GM12878 (cell line): ENCODE data around the gene HMX3. TPM values are rescaled to one million over a fixed set of nuclear protein-coding genes. Genes with fewer than 3 reads are reported as not detected.

ENCODE experiments used
- ATAC-seq: fragments of 200-7000 bp; cut with Tn5 transposase; 3 replicates; pipeline ENCODE4 v1.9.1; 2020; ENCODE audit warnings: mild to moderate bottlenecking, moderate library complexity
- BruUV-seq: library from RNA; stranded (reverse); fragments of 400-500 nt; replicated peaks from 2 replicates; lab custom pipeline; 2021; lab: Mats Ljungman, UMichigan
- CTCF ChIA-PET: fragments of 300-600 bp; sonication (Branson Sonifier 250); formaldehyde crosslinking; extraction: SDS; loops from one replicate; lab custom pipeline; 2021; ENCODE audit warnings: inconsistent platforms; lab: Yijun Ruan, JAX
- POLR2A ChIA-PET: fragments of 350-600 bp; formaldehyde crosslinking; extraction: SDS; loops from one replicate; lab custom pipeline; 2021; ENCODE audit warnings: inconsistent platforms; lab: Charles Lee
- RAD21 ChIA-PET: fragments of 300-600 bp; sonication (Branson Sonifier 250); formaldehyde crosslinking; loops from one replicate; lab custom pipeline; 2023; ENCODE audit warnings: antibody characterized with exemption; ENCODE audit not compliant: unreplicated experiment; lab: Charles Lee
- SMC1A ChIA-PET: fragments of 300-600 bp; sonication (Branson Sonifier 250); formaldehyde crosslinking; loops from one replicate; lab custom pipeline; 2023; ENCODE audit not compliant: unreplicated experiment, uncharacterized antibody; lab: Charles Lee
- DNase-seq: peaks from one replicate; pipeline ENCODE4 v3.0.0-alpha.2; 2011; ENCODE audit warnings: low read depth, low spot score
- FAIRE-seq: peaks from 3 replicates; lab custom pipeline; 2011; peaks lifted over from hg19 to GRCh38; lab: Jason Lieb, UNC
- H2AFZ ChIP-seq: 2 replicates; pipeline ENCODE4 v1.6.0; 2011; ENCODE audit warnings: low read depth, low read length, control low read depth; ENCODE audit not compliant: control insufficient read depth
- H3K27ac ChIP-seq: 2 replicates; pipeline ENCODE4 v1.5.1; 2011; ENCODE audit warnings: control low read depth; ENCODE audit not compliant: control insufficient read depth, insufficient read depth
- H3K27me3 ChIP-seq, 2 experiments: replicated peaks in 1 of 2; 2 replicates each; pipeline versions ENCODE4 v1.6.0 to v1.6.1; 2011; ENCODE audit warnings: low read length in 1 of 2; ENCODE audit not compliant: control insufficient read depth in 2 of 2, insufficient read depth in 2 of 2
- H3K36me3 ChIP-seq, 2 experiments: 2 replicates each; pipeline ENCODE4 v1.5.1; 2011; ENCODE audit warnings: low read length in 1 of 2; ENCODE audit not compliant: control insufficient read depth in 2 of 2, insufficient read depth in 2 of 2
- H3K4me1 ChIP-seq: 2 replicates; pipeline ENCODE4 v1.6.1; 2011; ENCODE audit warnings: mild to moderate bottlenecking, low read length, moderate library complexity, mixed read lengths; ENCODE audit not compliant: control insufficient read depth, insufficient read depth
- H3K4me2 ChIP-seq: 2 replicates; pipeline ENCODE4 v1.6.0; 2011; ENCODE audit warnings: control low read depth; ENCODE audit not compliant: control insufficient read depth, insufficient read depth
- H3K4me3 ChIP-seq: fragments of 200-600 bp; sonication (generic); 2 replicates; pipeline ENCODE4 v1.5.1; 2016
- H3K79me2 ChIP-seq: 2 replicates; pipeline ENCODE4 v1.6.0; 2011; ENCODE audit warnings: low read length; ENCODE audit not compliant: control insufficient read depth, insufficient read depth
- H3K9ac ChIP-seq: 2 replicates; pipeline ENCODE4 v1.8.0; 2011; ENCODE audit warnings: low read length, control low read depth, mixed read lengths; ENCODE audit not compliant: control insufficient read depth, insufficient read depth
- H3K9me3 ChIP-seq: replicated peaks from 3 replicates; pipeline ENCODE4 v1.5.1; 2011; ENCODE audit warnings: mild to moderate bottlenecking, low read length; ENCODE audit not compliant: control insufficient read depth, insufficient read depth
- H4K20me1 ChIP-seq: 2 replicates; pipeline ENCODE4 v1.6.0; 2011; ENCODE audit not compliant: control insufficient read depth, insufficient read depth
- PAX8 ChIP-seq: fragments of 450-650 bp; IDR thresholded peaks from 2 replicates; pipeline ENCODE4 v1.6.1; 2017; ENCODE audit warnings: mild to moderate bottlenecking, moderate library complexity
- PRDM15 ChIP-seq: fragments of 450-650 bp; formaldehyde crosslinking; IDR thresholded peaks from 2 replicates; pipeline ENCODE4 v1.4.0; 2020; ENCODE audit warnings: mild to moderate bottlenecking, moderate library complexity
- WGBS: methylation state at CpG from one replicate; pipeline ENCODE4 v1.1.6; 2016; ENCODE audit warnings: low lambda C conversion rate; ENCODE audit not compliant: insufficient replicate concordance, insufficient coverage; ENCODE audit errors: missing lambda C conversion rate; 5-methylcytosine and 5-hydroxymethylcytosine counted together
- in situ Hi-C: fragments of 300-500 bp; cut with MboI; formaldehyde crosslinking; loops from 9 replicates; pipeline ENCODE4 v1.14.3; 2018; ENCODE audit warnings: mixed read lengths
- intact Hi-C: fragments of 100-400 bp; cut with micrococcal nuclease; formaldehyde crosslinking; loops from one replicate; pipeline ENCODE4 v1.14.2; 2022; ENCODE audit not compliant: unreplicated experiment
- polyA plus RNA-seq, 11 experiments: library from polyadenylated mRNA; depleted of rRNA in 4 of 11; unstranded in 6 of 11; stranded (reverse) in 5 of 11; fragments of >200 nt; fragmentation: Nextera tagmentation in 4 of 11; fragmentation: Illumina TruSeq in 1 of 11; extraction: Ambion mirVana in 4 of 11; extraction: Trizol in 1 of 11; gene quantifications; 1 replicate in 1 of 11; 2 replicates in 10 of 11; pipeline versions ENCODE4 v1.2.1 to v1.2.3, GENCODE V29; 2011 to 2016; ENCODE audit warnings: inconsistent platforms in 2 of 11, missing spikeins in 2 of 11, low read depth in 1 of 11
- total RNA-seq, 4 experiments: library from RNA; depleted of rRNA in 3 of 4; stranded (reverse); fragments of >200 nt in 3 of 4; fragmentation: Illumina TruSeq in 1 of 4; extraction: Trizol in 1 of 4; gene quantifications; 2 replicates each; pipeline versions ENCODE4 v1.2.1 to v1.2.3, GENCODE V29; 2013 to 2021

The HMX3 gene
- total and polyA plus RNA-seq, 10 of the 15 experiments (the other 5 are each of a cell fraction or from before 2014, with no cell fraction given): 0.63 to 60.5 (median 15.3) TPM; not detected in 2

- in situ Hi-C loops: no loop called here
- POLR2A ChIA-PET: no interaction called here
Observed at GRCh38 chr10:123149162-123149567, 13.4 kb downstream of the HMX3 start.

More at GRCh38 chr10:123149162-123149567, 13.4 kb downstream of the HMX3 start:
- H3K27ac ChIP-seq: peak overlapping the region; percentile 56
- RAD21 ChIA-PET: no interaction called here
- H3K4me2 ChIP-seq: peak overlapping the region; percentile 94
- peak overlapping the region; percentile 70 for H3K4me3 ChIP-seq
- CTCF ChIA-PET: no interaction called here
- no peaks in the 10 kb centered on the region for H4K20me1 ChIP-seq
- 11% methylated on average over 12 of the region's 12 CpGs for WGBS
- SMC1A ChIA-PET: interaction anchor here (0.8 kb wide), 1 partner anchor 18 kb away, joined by 3 read pairs; no protein-coding TSS in a partner anchor
- intact Hi-C loops: no loop called here
- peaks cover 28% of the 10 kb centered on the region for H3K79me2 ChIP-seq
- H3K4me1 ChIP-seq: peaks cover 16% of the 10 kb centered on the region
- peaks cover 23 to 26% of the 10 kb centered on the region in 2 experiments for H3K27me3 ChIP-seq
- no peak for DNase-seq
- no TSS peak for BruUV-seq
- H3K9me3 ChIP-seq: peaks cover 1% of the 10 kb centered on the region; the same call in 1 of the 3 replicates
- TF ChIP-seq PAX8: no peak
- no peak for TF ChIP-seq PRDM15 (CRISPR knock-in tag)
- H2AFZ ChIP-seq: peak overlapping the region; percentile 62
- ATAC-seq: no peak
- FAIRE-seq: no peak
- H3K36me3 ChIP-seq: no peaks in the 10 kb centered on the region
- H3K9ac ChIP-seq: peak overlapping the region; percentile 76
